Neural cell (in vitro differentiated cells): ENCODE data around the gene NSG2.

Experiments
- CTCF ChIP-seq: fragments of 450-650 bp; IDR thresholded peaks from 2 replicates; pipeline ENCODE4 v1.5.1; 2014; ENCODE audit warnings: antibody characterized with exemption, mild to moderate bottlenecking, moderate library complexity; ENCODE audit not compliant: poor library complexity, severe bottlenecking
- EP300 ChIP-seq: fragments of 450-650 bp; conservative IDR thresholded peaks from 2 replicates; pipeline ENCODE4 v1.6.1; 2014; ENCODE audit warnings: antibody characterized with exemption, mild to moderate bottlenecking, moderate library complexity; ENCODE audit not compliant: poor library complexity, severe bottlenecking
- EZH2 ChIP-seq: fragments of 200-600, 300-800 bp; shearing (Covaris generic), sonication (generic); IDR thresholded peaks from 2 replicates; pipeline ENCODE4 v1.6.1; 2014; ENCODE audit warnings: antibody characterized with exemption, low read length, borderline replicate concordance, mild to moderate bottlenecking; ENCODE audit not compliant: insufficient read depth, poor library complexity, severe bottlenecking
- MXI1 ChIP-seq: fragments of 450-650 bp; conservative IDR thresholded peaks from 2 replicates; pipeline ENCODE4 v1.6.1; 2014; ENCODE audit warnings: antibody characterized with exemption, mild to moderate bottlenecking; ENCODE audit not compliant: poor library complexity, severe bottlenecking
- POLR2AphosphoS5 ChIP-seq: IDR thresholded peaks from 2 replicates; pipeline ENCODE4 v1.6.1; 2012
- RAD21 ChIP-seq: fragments of 450-650 bp; conservative IDR thresholded peaks from 2 replicates; pipeline ENCODE4 v1.6.1; 2014; ENCODE audit warnings: antibody characterized with exemption, mild to moderate bottlenecking, moderate library complexity
- REST ChIP-seq: IDR thresholded peaks from 2 replicates; pipeline ENCODE4 v1.6.1; 2012; ENCODE audit warnings: borderline replicate concordance
- TAF1 ChIP-seq: IDR thresholded peaks from 2 replicates; pipeline ENCODE4 v1.6.1; 2012; ENCODE audit warnings: low read depth

GRCh38 chr5:174065528-174066197 lies 20.2 kb downstream of the NSG2 start:
- TF ChIP-seq CTCF (no peak), EZH2 (no peak), REST (no peak), EP300 (no peak), RAD21 (no peak), POLR2AphosphoS5 (no peak), MXI1 (no peak), TAF1 (no peak)
